ENCODE data around the gene PLCD1.
A peak's percentile ranks its signal among the peaks of the same experiment; 100 is the strongest.

Gene PLCD1

DNA sequence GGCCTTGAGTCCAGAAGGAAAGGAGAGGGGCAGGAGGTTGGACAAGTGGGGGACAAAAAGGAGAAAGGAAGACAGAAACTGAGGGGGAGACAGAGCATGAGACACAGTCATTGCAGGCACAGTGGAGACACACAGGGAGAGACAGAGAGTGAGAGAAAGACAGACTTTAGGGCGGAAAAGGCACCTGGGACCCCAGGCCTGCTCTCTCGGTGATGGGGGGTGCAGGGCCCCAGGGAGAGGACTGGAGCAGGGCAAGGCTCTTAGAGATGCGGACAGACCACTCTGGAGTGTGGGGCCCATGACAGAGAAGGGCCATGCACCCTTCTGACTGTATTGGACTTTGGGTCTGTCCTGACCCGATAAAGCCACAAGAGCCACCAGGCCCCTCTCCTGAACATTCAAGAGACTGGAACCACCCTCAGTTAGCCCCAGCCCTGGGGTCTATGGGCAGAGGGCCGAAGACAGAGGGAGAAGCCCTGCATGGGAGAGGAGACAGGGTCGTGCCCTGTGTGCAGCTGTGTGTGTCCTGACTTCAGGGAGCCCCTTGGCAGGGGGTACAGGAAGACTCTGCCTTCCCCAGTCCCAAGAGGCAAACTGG is 12.5 kb downstream of the PLCD1 start:
- no peak for DNase-seq (ENCODE audit: low read depth in 2 of 2)

DNA sequence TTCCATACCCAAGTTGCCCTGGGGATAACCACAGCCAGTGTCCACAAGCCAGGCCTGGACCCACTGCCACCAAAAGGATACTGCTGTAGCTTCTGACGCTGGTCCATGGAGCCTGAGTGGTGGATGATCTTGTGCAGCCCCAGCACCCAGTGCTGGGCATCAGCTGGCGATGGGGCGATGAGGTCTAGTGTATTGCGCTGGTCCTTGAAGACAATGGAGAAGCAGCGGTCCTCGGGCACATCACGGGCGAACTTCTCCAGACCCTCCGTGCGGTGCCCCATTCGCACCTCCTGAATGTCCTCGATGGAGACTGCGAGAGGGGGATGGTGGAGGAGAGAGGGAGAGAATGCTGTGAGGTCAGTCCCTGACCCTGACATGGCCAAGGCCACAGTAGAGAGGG is 13.0 kb downstream of the PLCD1 start:
- no peak for DNase-seq (ENCODE audit: low read depth in 2 of 2)

DNA sequence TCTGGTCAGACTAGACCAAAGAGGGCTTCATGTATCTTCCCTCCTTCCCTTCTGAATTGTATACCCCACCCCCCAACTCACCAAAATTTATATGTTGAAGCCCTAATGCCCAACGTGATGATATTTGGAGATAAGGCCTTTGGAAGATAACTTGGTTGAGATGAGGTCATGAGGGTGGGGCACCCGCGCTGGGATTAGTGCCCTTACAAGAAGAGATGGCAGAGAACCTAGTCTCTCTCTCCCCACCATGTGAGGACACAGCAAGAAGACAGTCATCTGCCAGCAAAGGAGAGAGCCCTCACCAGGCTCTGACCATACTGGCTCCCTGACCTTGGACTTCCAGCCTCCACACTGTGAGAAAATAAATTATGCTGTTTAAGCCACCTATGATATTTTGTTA is 13.5 kb downstream of the PLCD1 start:
- no peak for DNase-seq (ENCODE audit: low read depth in 2 of 2)

DNA sequence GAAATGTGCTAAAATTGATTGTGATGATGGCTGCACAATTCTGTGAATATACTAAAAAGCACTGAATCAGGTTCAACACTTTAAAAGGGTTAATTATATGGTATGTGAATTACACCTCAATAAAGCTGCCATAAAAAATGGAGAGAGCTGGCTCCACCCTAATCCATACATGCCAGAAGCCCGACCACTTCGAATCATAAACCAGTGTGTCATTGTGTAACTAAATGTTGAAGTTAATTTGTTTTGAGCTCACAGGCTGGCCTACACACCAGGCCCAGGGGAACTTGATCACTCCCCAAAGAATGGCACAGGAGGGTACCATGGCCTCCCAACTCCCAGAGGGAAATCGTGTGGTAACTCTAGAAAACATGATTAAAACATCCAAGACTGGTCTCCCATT is 14.0 kb downstream of the PLCD1 start:
- no peak for DNase-seq (ENCODE audit: low read depth in 2 of 2)

DNA sequence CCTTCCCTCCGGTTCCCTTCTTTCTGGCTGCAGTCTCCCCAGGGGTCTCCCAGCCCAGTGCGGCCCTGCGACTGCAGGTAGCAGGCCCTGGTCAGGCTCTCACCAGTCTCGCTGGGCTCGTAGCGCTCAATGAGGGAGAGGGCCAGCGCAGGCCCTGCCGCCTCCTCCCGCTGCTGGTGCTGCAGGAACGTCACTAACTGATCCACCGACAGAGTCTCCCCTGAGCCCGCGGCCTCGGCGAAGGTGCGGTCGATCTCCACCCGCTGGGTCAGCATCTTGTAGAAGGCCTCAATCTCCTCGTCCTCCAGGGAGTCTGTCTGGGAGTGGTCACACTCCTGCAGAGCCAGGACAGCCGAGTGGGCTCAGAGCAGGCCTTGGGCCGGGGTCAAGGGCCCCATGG is 18.3 kb downstream of the PLCD1 start:
- DNase-seq (ENCODE audit: low read depth in 2 of 2) = no peak

DNA sequence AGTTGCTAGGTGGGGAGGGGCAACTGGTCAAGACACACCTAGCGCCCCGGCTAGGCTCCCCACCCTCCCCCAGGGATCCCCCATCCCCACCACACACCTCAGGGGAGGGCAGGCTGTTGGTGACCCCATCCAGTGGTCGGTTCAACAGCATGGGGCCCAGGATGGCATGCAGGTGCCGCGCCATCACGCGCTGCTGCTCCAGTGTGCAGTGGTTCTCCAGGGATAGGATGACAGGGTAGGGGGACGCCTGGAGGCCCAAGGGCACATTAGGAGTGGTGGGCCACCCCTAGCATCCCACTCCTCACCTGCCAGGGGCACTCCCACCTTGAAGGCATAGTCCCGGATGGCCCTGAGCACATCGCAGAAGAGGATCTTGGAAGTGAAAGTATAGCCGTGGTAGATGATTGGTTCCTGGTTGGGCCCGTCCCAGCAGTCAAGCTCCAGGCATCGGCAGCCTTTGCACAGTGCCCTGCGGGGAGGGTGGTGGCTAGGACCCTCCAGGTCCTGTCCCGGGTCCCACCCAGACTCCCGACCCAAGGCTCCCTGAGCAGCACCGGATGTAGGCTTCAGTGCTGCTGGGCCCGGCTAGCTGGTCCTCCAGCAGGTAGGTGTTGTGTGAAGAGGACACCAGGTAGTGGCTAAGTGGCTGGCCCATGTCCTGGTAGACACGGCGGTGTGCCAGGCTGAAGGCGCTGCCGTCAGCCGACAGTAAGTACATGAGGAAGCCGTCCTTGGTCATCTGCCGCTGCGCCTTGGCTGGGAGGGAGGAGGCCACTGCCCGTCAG is 19.4 kb downstream of the PLCD1 start:
- DNase-seq (ENCODE audit: low read depth in 2 of 2) = no peak

DNA sequence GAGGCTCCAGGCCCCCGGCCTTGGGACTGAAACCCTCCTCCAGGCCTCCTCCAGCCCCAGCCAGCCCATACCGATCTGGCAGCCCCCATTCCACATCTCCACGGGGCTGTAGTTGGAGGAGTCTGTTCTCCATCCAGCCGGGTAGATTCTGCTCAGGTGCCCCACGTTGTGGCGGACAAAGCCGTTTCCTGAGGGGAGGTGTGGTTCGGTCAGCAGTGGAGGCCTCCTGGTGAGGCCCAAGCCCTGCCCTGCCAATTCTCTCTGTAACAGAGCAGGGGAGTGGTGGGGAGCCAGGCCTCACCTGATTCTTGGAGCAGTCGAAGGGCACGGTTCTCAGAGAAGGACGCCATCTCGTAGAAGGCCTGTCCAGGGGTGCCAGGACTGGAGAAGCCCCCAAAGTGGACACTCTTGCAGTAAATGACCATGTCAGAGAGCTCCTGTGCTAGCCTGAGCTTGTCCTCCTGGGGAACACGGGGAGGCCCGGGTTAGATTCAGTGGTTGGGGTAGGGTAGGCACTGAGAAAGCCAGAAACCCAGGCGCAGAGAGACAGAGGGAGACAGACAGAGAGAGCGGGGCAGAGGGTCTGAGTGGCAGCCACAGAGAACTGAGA is 20.4 kb downstream of the PLCD1 start:
- DNase-seq (ENCODE audit: low read depth in 2 of 2) = no peak

DNA sequence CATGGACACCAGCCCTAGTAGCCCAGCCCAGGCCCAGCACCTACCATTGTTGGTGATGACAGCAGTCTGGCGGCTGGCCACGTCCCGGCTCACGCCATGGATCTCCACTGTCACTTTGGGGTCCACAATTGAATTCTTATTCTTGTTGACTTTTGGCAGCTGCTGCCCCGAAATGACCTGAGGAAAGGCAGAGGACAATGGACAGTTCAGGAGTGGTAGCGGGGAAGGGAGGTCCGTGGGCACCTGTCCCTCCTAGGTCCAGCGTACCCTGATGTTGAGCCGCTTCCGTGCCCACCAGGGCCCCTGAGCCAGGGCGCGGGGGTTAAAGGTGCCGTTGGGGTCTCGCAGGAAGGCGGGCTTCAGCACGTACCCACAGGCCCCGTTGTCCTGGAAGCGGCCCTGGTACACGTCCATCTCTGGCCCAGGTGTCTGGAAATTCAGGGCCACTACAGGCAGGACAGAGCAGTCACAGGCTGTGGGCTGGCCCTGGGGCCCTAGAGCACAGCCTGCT is 21.2 kb downstream of the PLCD1 start:
- no peak for DNase-seq (ENCODE audit: low read depth in 2 of 2)

DNA sequence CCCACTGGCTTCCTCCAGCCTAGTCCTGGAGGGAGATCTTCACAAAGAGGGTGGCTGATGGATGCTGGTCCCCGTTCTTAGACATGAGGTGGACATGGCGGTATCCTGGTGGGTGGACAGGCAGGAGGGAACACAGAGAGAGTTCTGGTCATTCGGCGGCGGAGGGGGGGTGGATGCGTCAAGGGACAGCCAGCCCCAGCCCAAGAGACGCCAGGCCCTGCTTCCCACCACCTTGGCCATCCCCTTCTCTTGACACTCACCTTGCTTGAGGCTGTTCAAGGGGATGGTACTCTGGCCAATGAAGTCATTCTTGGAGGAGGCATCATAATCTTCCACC is 21.7 kb downstream of the PLCD1 start:
- no peak for DNase-seq (ENCODE audit: low read depth in 2 of 2)

DNA sequence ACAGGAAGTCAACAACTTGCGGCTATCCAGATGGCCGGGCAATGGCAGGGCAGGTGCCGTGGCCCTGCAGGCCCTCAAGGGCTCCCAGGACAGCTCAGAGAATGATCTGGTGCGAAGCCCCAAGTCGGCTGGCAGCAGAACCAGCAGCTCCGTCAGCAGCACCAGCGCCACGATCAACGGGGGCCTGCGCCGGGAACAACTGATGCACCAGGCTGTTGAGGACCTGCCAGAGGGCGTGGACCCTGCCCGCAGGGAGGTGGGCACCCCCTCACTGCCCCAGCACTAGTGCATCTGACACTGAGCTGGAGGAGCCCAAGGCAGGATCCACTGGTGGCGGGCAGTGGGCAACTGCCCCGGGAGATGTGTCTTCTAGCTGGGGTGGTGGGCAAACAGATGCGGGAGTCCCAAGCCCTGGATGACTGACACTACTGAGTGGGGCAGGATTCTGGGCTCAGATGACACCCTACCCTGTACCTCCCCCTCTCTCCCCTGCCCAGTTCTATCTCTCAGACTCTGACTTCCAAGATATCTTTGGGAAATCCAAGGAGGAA is 22.9 kb downstream of the PLCD1 start:
- no peak for DNase-seq (ENCODE audit: low read depth in 2 of 2)

DNA sequence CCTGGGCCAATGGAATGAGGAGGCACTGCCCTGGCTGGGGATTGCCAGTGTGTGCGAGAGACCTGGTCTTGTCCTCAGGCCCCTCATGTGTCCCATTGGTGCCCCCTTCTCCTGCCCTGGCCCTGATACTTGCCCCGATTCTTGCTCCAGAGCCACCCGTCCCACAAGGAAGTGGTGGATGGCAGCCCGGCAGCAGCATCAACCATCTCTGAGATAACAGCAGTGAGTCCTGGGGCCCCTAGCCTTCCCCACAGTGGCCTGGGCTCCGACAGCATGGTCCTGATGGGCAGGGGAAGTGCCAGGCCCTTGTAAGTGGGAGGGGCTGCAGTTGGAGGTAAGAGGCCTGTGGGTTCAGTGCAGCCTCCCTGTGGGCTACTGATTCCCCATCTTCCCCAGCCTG is 23.4 kb downstream of the PLCD1 start:
- no peak for DNase-seq (ENCODE audit: low read depth in 2 of 2)

DNA sequence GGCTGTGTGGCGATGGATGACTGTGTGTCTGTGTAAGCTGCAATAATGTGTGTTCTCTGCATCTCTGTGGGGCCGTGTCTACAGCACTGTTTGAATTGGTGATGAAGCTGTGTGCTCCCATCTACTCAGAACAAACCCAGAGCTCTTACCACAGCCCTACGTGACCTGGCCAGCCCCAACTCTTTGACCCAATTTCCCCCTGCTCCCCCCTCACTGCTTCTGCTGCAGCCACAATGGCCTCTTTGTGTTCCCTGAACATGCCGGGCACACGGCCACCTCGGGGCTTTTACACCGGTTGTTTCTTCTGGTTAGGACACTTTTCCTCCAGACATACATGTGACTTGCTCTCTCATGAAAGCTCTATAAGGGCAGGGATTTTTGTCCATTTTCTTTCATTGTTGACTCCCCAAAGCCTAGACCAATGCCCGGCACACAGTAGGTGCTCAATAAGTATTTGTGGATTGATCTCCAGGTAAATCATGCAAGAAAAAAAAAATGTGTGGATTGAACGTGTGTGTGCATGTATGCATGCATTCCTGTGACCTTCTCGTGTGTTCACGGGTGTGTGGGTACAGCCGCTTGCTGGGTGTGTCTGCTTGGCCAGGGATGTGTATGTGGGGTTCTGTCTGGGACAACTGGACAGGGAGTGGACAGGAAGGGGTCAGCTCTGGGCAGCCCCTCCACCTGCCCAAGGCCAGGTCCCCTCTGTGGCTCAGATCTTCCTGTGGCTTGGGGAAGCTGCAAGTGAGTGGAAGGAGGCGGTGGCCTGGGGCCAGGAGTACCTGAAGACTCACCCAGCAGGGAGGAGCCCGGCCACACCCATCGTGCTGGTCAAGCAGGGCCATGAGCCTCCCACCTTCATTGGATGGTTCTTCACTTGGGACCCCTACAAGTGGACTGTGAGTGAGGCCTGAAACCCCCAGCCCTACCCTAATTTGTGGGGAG is 24.1 kb downstream of the PLCD1 start:
- no peak for DNase-seq (ENCODE audit: low read depth in 2 of 2)

DNA sequence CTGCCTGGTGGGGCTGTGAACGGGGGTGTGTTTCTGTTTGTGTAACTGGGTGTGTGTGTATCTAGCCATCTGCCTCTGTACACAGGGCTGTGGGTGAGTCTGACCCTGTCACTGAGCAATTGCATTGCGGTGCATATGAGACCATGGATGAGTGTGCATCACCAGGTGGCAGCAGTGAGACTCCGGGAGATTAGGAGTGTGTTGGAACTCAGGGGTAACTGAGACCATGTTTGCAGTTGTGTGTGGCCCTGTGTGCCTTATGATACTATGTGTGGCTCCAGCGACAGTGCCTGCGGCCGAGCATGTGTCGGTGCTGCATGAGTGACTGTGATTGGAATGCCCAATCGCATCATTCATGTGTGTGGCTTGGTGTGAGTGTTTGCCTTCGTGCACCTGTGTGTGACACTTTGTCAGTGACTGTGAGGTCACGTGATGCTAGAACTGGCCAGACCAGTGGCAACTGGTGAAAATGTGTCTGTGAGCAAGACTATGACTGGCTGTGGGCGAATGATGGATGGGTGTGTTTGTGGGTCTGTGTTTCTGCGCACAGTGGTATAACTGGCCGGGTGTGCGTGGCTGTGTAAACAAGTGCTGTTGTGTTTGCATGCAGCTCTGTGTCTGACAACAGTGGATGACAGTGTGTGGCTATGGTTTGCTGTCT is 24.9 kb downstream of the PLCD1 start:
- DNase-seq (ENCODE audit: low read depth in 2 of 2) = peak; percentile 8 to 26

DNA sequence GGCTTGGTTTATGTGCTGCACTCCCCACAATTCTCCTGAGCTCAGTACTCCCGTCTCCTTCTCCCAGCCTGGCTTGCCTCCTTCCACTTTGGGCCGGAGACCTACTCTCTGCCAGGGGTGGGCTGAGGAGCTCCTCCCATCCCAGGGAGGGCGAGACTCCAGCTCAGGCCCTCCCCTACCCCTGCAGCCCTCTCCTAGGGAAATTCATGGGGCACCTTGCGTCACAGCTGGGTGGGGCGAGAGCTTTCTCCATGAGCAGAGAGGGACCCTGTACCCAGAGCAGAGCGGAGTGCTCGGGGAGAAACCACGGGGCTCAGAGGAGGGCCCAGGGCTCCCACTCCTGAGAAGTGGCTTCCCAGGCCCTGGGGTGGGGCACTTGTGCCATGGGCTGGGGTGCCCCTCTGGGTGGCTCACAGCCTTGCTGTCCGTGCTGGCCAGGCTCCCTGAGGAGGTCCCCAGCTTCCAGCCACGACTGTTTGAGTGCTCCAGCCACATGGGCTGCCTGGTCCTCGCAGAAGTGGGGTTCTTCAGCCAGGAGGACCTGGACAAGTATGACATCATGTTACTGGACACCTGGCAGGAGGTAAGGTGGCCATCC is 25.5 kb downstream of the PLCD1 start:
- no peak for DNase-seq (ENCODE audit: low read depth in 2 of 2)

DNA sequence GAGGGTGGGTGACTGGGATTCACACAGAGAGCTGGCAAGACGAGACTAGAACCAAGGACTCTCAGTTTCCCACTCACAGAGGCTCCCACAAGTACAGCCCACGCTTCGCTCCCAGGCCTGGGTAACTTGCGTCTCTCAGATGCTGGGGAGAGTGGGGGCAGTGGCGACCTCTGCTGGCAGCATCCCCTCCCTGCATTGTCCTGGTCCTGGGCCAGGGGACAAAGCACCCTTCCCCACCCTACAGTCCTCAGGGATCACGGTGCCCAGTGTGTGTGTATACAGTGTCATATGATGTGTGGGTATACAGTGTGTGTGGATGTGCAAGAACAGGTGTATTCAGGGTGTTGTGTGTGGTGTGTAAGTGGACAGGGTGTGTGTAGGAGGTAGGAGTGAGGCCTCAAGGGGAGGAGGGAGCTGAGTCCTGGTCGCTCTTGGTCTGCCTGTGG is 26.0 kb downstream of the PLCD1 start:
- DNase-seq (ENCODE audit: low read depth in 2 of 2) = peak in 1 of 2 experiments; percentile 5

DNA sequence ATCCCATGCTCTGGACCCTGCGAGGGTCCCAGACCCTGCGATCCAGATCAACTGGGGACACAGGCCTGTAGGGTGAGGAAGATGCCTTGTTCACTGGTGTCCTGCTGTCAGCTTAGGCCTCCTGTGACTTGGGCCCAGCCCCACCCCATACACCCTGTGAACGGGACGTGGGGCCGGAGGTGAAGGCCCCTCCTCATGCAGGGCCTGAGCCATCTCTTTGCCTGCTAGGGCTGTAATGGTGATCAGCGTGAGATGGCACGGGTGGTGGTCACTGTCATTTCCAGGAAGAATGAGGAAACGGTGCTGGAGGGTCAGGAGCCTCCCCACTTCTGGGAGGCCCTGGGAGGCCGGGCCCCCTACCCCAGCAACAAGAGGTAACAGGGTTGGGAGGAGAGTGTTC is 26.5 kb downstream of the PLCD1 start:
- DNase-seq (ENCODE audit: low read depth in 2 of 2) = no peak

DNA sequence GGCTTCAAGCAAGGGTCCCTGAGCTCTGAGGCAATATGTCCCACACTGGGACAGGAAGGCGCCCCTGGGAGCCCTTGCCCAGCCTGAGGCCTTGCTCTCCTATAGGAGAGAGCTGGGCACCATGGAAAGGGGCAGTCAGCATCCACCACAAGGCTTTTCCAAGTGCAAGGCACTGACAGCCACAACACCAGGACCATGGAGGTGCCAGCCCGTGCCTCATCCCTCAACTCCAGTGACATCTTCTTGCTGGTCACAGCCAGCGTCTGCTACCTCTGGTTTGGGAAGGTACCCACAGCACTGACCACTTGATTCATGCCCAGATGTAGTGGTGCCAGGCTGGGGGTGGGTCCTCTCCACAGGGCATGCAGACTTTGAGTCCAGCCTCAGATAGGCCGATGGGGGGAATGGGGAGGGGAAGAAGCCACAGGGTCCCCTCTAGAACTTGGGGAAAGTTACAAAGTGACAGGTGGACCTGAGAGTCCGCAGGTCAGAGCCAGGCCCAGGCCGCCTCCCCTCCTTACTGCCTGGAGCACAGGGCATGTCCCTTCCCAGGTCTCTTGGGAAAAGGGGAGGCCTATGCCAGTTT is 27.1 kb downstream of the PLCD1 start:
- DNase-seq (ENCODE audit: low read depth in 2 of 2) = no peak

DNA sequence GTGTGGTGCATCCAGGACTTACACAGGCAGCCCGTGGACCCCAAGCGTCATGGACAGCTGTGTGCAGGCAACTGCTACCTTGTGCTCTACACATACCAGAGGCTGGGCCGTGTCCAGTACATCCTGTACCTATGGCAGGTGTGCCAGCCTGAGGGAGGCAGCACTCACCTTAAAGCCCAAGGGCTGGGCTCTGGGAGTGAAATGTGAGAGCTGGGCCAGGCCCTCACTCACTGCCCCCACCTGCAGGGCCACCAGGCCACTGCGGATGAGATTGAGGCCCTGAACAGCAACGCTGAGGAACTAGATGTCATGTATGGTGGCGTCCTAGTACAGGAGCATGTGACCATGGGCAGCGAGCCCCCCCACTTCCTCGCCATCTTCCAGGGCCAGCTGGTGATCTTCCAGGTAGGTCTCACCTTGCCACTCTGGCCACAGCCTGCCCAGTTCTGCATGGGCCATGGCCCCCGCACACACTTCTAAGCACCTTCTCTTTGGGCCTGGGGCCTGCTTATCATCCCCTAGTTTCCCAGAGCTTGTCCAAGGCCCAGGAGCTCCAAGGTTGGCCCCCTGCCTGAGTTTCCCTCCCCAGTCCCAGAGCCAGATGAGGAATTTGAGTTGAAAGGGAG is 27.9 kb downstream of the PLCD1 start:
- DNase-seq (ENCODE audit: low read depth in 2 of 2) = no peak

DNA sequence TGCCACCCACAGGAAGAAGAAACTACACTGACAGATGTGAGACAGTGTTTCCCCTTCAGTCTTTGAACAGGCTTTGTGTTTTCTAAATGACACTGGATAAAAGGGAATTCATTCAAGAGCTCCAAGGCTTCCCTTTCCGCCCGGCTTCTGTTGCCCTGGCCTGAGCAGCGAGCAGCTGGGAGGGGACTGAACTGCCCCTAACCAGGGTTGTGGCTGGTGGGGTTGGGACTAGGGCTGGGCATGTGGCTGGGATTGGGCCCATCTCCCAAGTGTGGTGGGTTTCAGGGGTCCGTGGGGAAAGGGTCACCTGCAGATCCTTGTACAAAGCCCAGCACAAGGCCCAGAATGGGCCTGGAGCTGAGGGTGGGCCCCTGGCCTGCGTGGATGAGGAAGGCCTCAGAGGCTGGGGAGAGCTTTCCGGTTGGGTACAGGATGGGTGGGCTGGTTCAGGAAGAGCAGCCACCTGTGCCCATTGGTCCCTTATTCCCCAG is 28.4 kb downstream of the PLCD1 start:
- no peak for DNase-seq (ENCODE audit: low read depth in 2 of 2)
